Measurements from ENCODE around the gene TPCN1. TPM values are rescaled to one million over a fixed set of nuclear protein-coding genes. Genes with fewer than 3 reads are reported as not detected.

The TPCN1 gene
- total RNA-seq, 1 donor from 2014 or later: 56.3 TPM

DNA sequence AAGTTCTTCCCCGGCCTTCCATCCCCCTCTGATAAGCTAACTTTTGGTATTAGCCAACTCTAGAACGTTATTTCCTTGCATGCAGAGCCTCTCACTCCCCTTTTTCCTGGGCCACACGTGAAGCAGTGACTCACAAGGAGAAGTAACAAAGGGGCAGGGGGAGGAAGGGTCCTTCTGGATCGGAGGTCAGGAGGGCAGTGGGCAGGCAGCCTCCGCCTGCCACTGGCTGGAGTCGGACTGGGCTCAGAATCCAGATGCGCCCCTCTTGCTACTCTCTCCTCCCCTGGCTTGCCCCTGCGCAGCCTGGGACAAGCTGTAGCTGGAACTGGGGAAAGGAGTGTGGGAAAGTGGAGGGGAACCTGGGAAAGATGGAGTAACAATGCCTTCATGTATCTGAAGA, 55.0 kb downstream of the TPCN1 start:
- DNase-seq (ENCODE audit: low spot score in 2 of 2): no peak
- TF ChIP-seq, protein P1, sequence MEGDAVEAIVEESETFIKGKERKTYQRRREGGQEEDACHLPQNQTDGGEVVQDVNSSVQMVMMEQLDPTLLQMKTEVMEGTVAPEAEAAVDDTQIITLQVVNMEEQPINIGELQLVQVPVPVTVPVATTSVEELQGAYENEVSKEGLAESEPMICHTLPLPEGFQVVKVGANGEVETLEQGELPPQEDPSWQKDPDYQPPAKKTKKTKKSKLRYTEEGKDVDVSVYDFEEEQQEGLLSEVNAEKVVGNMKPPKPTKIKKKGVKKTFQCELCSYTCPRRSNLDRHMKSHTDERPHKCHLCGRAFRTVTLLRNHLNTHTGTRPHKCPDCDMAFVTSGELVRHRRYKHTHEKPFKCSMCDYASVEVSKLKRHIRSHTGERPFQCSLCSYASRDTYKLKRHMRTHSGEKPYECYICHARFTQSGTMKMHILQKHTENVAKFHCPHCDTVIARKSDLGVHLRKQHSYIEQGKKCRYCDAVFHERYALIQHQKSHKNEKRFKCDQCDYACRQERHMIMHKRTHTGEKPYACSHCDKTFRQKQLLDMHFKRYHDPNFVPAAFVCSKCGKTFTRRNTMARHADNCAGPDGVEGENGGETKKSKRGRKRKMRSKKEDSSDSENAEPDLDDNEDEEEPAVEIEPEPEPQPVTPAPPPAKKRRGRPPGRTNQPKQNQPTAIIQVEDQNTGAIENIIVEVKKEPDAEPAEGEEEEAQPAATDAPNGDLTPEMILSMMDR (IDR thresholded peaks at IDR 0.05): no peak
- Histone ChIP-seq H3K36me3 (peaks cover 73 to 79% of the 10 kb centered on the region in 2 donors), H3K4me3 (no peak overlapping the region), H3K27ac (peak overlapping the region in 1 of 2 donors; percentile 7), H3K4me1 (peaks cover 16 to 22% of the 10 kb centered on the region in 2 donors), H3K27me3 (no peaks in the 10 kb centered on the region), H3K9me3 (no peaks in the 10 kb centered on the region)
- intact Hi-C loops (cut with DNase I): loop anchor here (10.0 kb wide), 1 partner anchor 182 kb away; no protein-coding TSS in a partner anchor

DNA sequence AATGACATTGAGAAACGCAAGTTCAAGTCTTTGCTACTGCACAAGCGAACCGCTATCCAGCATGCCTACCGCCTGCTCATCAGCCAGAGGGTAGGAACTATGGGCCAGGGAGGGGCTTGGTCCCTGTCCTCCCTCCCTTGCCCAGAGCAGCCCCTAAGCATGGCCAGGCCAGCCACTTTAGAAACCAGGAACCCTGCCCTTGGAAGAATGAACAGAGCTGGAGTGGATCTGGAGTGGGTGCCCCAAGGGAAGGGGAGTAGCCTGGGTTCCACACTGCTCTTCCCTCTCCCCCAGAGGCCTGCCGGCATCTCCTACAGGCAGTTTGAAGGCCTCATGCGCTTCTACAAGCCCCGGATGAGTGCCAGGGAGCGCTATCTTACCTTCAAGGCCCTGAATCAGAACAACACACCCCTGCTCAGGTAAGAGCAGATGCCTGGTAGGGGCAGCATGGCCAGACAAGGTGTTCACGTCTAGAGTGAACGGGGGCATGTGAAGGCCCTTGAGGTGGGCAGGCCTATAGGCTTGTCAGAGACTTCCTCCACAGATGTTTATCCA, 55.8 kb downstream of the TPCN1 start:
- intact Hi-C loops (cut with DNase I): loop anchor here (10.0 kb wide), 1 partner anchor 182 kb away; no protein-coding TSS in a partner anchor
- Histone ChIP-seq H3K4me1 (peaks cover 14 to 18% of the 10 kb centered on the region in 2 donors), H3K27me3 (no peaks in the 10 kb centered on the region), H3K27ac (peak overlapping the region in 1 of 2 donors; percentile 7), H3K36me3 (peaks cover 73 to 81% of the 10 kb centered on the region in 2 donors), H3K4me3 (no peak overlapping the region), H3K9me3 (no peaks in the 10 kb centered on the region)
- no peak for DNase-seq (ENCODE audit: low spot score in 2 of 2)
- TF ChIP-seq, protein P1 (IDR thresholded peaks at IDR 0.05): no peak

DNA sequence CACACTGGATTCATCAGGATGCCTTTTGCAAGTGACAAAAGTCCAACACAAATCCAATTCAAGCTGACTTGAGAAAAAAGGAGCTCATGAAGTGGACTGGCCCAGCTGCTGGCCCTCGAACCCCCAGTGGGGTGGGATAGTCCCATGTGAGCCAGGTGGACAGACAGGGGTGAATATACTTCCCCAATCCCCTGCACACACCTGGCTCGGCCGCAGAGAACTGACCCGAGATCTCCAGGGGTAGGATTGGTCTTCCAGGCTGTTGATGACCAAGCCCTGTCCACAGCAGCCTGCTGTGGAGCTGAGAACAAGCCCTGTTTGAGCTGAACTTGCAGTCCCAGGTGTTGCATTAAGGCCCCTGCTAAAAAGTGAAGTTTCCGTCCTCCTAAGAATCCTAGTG, 56.2 kb downstream of the TPCN1 start:
- no peaks in the 10 kb centered on the region for H3K27me3 ChIP-seq
- H3K4me1 ChIP-seq: peaks cover 11 to 14% of the 10 kb centered on the region in 2 donors
- intact Hi-C loops (cut with DNase I): loop anchor here (10.0 kb wide), 1 partner anchor 183 kb away; no protein-coding TSS in a partner anchor
- no peak overlapping the region for H3K4me3 ChIP-seq
- H3K9me3 ChIP-seq: no peaks in the 10 kb centered on the region
- no peak for DNase-seq (ENCODE audit: low spot score in 2 of 2)
- H3K36me3 ChIP-seq: peaks cover 73 to 81% of the 10 kb centered on the region in 2 donors
- TF ChIP-seq, protein P1 (IDR thresholded peaks at IDR 0.05): no peak
- H3K27ac ChIP-seq: no peak overlapping the region

DNA sequence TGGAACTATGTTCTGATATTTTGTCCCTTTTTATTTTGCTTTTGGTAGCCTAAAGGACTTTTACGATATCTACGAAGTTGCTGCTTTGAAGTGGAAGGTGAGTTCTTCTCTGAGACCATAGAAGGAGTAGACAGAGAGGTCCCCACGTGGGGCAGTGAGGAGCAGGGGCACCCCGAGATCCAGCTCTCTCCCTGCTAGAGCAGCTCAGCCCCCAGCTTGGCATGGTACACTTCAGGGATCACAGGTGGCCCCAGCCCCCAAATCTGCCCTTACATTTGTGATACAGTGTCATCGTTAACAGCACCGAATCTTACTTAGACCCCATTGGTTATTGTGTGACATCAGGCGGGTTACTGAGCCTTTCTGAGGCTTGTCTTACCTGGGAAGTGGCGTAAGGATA, 56.9 kb downstream of the TPCN1 start:
- TF ChIP-seq, protein P1 (IDR thresholded peaks at IDR 0.05): no peak
- peaks cover 73 to 83% of the 10 kb centered on the region in 2 donors for H3K36me3 ChIP-seq
- no peaks in the 10 kb centered on the region for H3K9me3 ChIP-seq
- intact Hi-C loops (cut with DNase I): loop anchor here (10.0 kb wide), 1 partner anchor 183 kb away; no protein-coding TSS in a partner anchor
- no peaks in the 10 kb centered on the region for H3K27me3 ChIP-seq
- DNase-seq (ENCODE audit: low spot score in 2 of 2): no peak
- H3K4me3 ChIP-seq: no peak overlapping the region
- H3K27ac ChIP-seq: no peak overlapping the region
- peaks cover 5 to 8% of the 10 kb centered on the region in 2 donors for H3K4me1 ChIP-seq

DNA sequence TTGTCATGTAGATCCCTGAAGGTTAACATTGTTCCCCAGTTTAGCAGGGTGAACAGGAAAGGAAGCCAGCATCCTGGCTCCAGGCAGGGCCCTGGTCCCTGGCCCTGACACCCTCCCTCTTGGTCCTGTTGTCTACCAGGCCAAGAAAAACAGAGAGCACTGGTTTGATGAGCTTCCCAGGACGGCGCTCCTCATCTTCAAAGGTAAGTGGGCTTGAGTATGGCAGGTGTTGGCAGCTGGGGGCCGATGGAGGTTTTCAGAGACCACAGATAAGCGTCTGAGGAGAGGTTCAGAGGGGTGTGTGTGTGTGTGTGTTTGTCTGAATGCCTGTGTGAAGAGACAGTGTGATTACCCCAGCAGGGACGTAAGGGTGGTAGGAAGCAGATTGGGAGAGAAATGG, 57.4 kb downstream of the TPCN1 start:
- peaks cover 0 to 3% of the 10 kb centered on the region in 2 donors for H3K4me1 ChIP-seq
- no peak overlapping the region for H3K27ac ChIP-seq
- TF ChIP-seq, protein P1 (IDR thresholded peaks at IDR 0.05): no peak
- H3K36me3 ChIP-seq: peaks cover 70 to 83% of the 10 kb centered on the region in 2 donors
- no peak overlapping the region for H3K4me3 ChIP-seq
- no peak for DNase-seq (ENCODE audit: low spot score in 2 of 2)
- intact Hi-C loops (cut with DNase I): loop anchor here (10.0 kb wide), 1 partner anchor 184 kb away; no protein-coding TSS in a partner anchor
- H3K9me3 ChIP-seq: no peaks in the 10 kb centered on the region
- no peaks in the 10 kb centered on the region for H3K27me3 ChIP-seq

All from ascending aorta (tissue), 2 donors.